BJ (cell line): Measurements from ENCODE around the gene DGLUCY. TPM values are rescaled to one million over a fixed set of nuclear protein-coding genes. Genes with fewer than 3 reads are reported as not detected.
"Not testable (repeated sequence)": the region's sequence is repeated elsewhere in the genome, so short reads cannot be mapped to it uniquely, and the experiment has no call there.

Source experiments
- CTCF ChIA-PET: fragments of 350-600 bp; formaldehyde crosslinking; extraction: SDS; loops from one replicate; lab custom pipeline; 2021; ENCODE audit warnings: antibody characterized with exemption, inconsistent platforms; lab: Yijun Ruan, JAX
- POLR2A ChIA-PET: fragments of 300-600 bp; sonication (Branson Sonifier 250); formaldehyde crosslinking; extraction: SDS; loops from one replicate; lab custom pipeline; 2021; ENCODE audit warnings: antibody characterized with exemption; lab: Charles Lee
- DNase-seq: peaks from one replicate; pipeline ENCODE4 v3.0.0-alpha.2; 2011; ENCODE audit warnings: low read depth
- H3K27me3 ChIP-seq: 2 replicates; pipeline ENCODE4 v1.6.0; 2011; ENCODE audit warnings: low read length; ENCODE audit not compliant: control insufficient read depth, insufficient read depth
- H3K36me3 ChIP-seq: 2 replicates; pipeline ENCODE4 v1.5.1; 2011; ENCODE audit warnings: low read length; ENCODE audit not compliant: control insufficient read depth, insufficient read depth
- H3K4me3 ChIP-seq: 2 replicates; pipeline ENCODE4 v1.5.1; 2011; ENCODE audit warnings: low read depth, mild to moderate bottlenecking, control low read depth, low read length
- CTCF ChIP-seq: IDR thresholded peaks from 2 replicates; pipeline ENCODE4 v1.5.1; 2011; ENCODE audit warnings: low read depth, mild to moderate bottlenecking, control low read depth, inconsistent platforms, low read length, moderate library complexity; ENCODE audit not compliant: insufficient read depth
- polyA plus RNA-seq: library from polyadenylated mRNA; depleted of rRNA; stranded (reverse); fragments of >200 nt; gene quantifications from 2 replicates; pipeline ENCODE4 v1.2.3, GENCODE V29; 2011

The DGLUCY gene
- polyA plus RNA-seq, 1 experiment, result 18.9 TPM

DNA sequence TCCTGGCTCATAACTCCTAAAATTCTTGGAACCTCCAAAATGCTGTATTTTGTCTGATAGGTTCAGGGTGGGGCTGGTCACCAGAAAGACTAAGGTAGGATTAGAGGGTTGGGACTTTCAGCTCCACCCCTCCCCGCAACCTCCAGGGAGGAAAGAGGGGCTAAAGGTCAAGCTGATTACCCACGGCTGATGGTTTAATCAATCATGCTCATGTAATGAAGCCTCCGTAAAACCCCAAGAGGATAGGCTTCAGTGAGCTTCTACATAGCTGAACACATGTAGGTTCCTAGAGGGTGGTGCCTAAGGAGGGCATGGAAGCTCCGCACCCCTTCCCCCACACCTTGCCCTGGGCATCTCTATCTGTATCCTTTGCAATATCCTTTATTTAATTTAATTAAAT is 60.0 kb downstream of the DGLUCY start:
- Histone ChIP-seq H3K27me3 (no peaks in the 10 kb centered on the region), H3K36me3 (0 out of 2 replicates have a peak, but pooled peaks cover 1% of the 10 kb centered on the region), H3K4me3 (no peak overlapping the region)
- ChIA-PET CTCF (interaction anchor here (0.7 to 17.7 kb wide), 23 partner anchors 10 to 906 kb away, joined by 3 to 344 read pairs (median 5); partner anchors contain the start of gene DGLUCY), POLR2A (no interaction called here)
- DNase-seq, result no peak
- TF ChIP-seq CTCF, result no peak

DNA sequence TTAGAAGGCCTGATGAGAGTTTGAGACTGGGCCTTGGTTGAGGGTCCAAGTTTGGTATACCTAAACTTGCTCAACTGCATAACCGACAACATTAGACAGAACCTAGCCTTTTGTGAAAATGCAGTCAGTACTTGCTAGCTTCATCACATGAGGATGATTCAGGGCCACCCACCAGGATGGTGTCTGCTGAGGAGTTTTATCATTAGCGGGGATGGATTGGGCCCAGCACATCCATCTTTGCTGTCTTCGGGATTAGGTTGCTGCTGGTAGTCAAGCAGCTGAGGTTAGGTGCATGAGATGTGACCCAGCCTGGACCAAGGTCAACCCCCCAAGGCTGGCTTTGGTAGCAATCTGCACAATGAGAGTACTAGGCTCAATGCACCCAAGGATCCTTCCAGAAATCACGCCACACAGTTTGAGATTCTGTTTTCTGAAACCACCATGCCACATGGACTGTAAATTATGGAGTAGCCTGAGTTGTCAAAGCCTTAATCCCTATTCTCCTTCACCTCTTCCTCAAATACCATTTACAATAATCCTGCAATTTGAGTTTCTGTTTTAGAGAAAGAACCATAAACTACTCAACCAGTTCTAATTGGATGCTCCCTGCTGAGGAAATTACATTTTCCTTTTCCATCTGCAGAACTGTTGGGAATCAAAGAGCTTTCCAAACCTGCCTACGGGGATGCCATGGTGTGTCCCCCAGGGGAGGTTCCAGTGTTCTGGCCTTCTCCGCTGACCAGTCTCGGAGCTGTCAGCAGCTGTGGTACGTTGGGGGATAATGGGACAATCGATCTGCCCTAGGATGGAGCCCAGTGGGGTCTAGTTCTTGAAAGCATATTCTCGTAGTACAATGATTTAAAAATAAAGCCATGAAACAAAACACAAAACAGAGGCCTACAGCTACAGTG is 61.7 kb downstream of the DGLUCY start:
- H3K36me3 ChIP-seq, result no peaks in the 10 kb centered on the region
- no peak for TF ChIP-seq CTCF
- ChIA-PET POLR2A (no interaction called here), CTCF (interaction anchor here (1.0 to 17.7 kb wide), 13 partner anchors 9 to 279 kb away, joined by 3 to 344 read pairs (median 8); no protein-coding TSS in a partner anchor)
- DNase-seq, result no peak
- H3K27me3 ChIP-seq, result no peaks in the 10 kb centered on the region
- no peak overlapping the region for H3K4me3 ChIP-seq

DNA sequence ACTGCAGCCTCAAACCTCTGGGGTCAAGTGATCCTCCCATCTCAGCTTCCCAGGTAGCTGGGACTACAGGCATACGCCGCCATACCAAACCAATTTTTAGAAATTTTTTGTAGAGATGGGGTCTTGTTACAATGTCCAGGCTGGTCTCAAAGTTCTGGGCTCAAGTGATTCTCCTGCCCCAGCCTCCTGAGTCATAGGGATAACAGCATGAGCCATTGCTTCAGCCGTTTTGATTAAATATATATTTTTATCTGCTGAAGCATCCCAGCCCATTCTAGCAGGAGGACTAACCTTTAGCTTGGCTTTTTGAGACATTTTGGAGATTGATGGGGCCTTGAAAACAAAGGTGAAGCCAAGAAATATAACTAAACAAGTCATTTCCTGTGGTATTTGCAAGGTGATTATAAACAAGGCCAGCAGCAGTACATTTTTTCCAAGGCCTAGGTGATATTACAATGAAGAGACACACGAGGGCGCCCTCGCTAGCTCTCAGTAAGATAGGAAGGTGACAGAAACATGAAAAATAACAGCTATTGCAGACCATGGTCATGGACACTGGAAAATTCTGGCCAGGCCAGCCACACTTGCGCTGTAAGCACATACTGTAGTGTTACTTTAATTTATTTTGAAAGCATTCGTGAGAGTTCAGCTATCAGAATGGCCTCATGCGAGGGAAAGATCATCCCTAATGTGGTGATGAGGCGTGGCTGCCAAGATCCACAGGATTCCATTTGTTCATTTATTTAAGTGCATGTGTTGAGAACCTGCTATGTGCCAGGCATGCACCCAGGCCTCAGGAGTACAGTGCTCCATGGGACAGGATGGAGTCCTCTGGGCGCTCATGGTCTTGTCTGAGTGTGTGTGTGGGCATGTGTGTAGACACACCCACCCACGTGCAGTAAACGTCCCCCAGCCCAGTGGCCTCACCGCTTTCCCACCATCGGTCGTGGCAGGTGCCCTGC is 63.5 kb downstream of the DGLUCY start:
- peak; percentile 18 for DNase-seq
- peak; percentile 82 for TF ChIP-seq CTCF
- H3K27me3 ChIP-seq, result no peaks in the 10 kb centered on the region

DNA sequence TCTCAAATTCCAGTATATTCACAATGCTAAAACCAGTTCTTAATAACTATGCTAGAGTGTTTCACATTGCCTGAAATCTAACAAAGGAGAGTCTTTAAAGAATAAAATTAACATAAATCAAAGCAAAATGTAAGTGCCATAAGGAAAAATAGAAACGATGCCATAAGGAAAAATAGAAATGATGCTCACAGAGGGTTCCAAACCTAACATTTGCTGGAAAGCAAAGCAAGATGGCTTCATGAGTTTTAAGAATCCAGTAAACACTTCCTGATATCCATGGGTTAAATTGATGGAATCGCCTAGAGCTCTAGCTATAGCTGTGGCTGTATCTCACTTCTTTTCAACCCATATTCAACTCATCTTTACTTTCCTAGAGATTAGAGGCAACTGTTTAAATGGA is 66.7 kb downstream of the DGLUCY start:
- ChIA-PET CTCF (interaction anchor here (11.8 kb wide), 1 partner anchor 108 kb away, joined by 344 read pairs; no protein-coding TSS in a partner anchor), POLR2A (no interaction called here)
- no peak for DNase-seq
- peaks cover 5% of the 10 kb centered on the region for H3K36me3 ChIP-seq
- no peak overlapping the region for H3K4me3 ChIP-seq
- TF ChIP-seq CTCF, result no peak
- no peaks in the 10 kb centered on the region for H3K27me3 ChIP-seq

More for the DNA sequence above, 63.5 kb downstream of the DGLUCY start:
- CTCF ChIA-PET, result interaction anchor here (0.6 to 17.7 kb wide), 30 partner anchors 9 to 1851 kb away, joined by 3 to 344 read pairs (median 4); no protein-coding TSS in a partner anchor
- POLR2A ChIA-PET, result interaction anchor here (0.6 kb wide), 1 partner anchor 1437 kb away, joined by 4 read pairs; no protein-coding TSS in a partner anchor
- H3K36me3 ChIP-seq, result peaks cover 2% of the 10 kb centered on the region; the same call in 1 of the 2 replicates
- H3K4me3 ChIP-seq, result no peak overlapping the region

GRCh38 chr14:91182753-91183152 is 68.9 kb downstream of the DGLUCY start:
- H3K36me3 ChIP-seq, DNase-seq, CTCF ChIA-PET, H3K27me3 ChIP-seq, H3K4me3 ChIP-seq, POLR2A ChIA-PET: not testable (repeated sequence)
